HG03045 (cell line): ENCODE data around the gene PRIMPOL.
A peak's percentile ranks its signal among the peaks of the same experiment; 100 is the strongest.
"Not testable (repeated sequence)": the region's sequence is repeated elsewhere in the genome, so short reads cannot be mapped to it uniquely, and the experiment has no call there.

Experiments
- ATAC-seq: cut with Tn5 transposase; IDR thresholded peaks from one replicate; pipeline ENCODE4 v1.9.1; 2021; ENCODE audit warnings: mild to moderate bottlenecking, moderate library complexity; ENCODE audit not compliant: unreplicated experiment

Gene PRIMPOL

DNA sequence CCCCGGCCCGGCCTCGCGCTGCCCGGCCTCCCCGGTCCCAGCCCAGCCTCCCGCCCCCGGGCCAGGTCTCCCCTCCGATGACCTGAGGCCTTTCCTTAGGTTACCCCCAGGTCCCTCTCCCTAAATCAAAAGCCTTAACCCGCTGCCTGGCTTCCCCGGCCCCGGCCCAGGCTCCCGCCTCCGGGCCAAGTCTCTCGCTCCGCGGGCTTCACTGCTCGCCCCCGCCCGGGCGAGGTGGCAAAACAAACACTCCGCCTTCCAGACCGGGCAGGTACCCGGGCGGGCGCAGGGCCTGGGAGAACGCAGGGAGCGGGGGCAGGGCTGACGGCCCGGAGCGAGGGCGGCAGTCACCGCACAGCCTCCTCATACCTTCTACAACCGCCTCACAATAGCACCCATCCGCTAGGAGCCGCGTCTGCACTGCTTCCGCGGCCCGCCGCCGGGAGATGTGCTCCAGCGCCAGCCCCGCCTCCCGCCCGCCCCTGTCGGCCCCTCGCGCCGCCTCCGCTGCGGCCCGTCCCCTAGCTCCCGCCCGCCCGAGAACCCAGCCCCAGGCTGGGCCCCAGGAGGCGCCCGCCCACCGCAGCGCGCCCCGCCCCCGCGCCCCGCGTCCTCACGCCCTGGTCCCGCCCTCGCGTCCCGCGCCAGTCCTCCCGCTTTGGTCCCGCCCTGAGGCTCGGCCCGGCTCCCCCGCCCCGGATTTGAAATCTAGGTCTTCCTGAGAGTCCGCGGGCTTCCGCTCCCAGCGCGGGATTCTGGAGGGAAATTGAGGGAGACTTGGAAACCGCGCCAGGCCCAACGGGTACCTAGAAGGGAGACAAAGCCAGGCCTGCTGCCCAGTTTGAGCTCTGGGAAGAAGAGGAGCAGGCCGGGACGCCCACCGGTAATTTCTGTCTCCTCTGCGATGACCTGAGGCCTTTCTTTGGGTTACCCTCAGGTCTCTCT lies at the start of gene PRIMPOL, which contains the start of gene CASP3:
TSS of gene PRIMPOL (plus strand) at position 713 of the 945 bp plus-strand sequence. CDS start 7,403 bp downstream, outside the sequence.
TSS of gene CASP3 (minus strand) at position 422 of the 945 bp plus-strand sequence. CDS start 10,994 bp downstream, outside the sequence.
- peak; percentile 84 for ATAC-seq

GRCh38 chr4:184600982-184601381 lies 48.6 kb upstream of the PRIMPOL start:
- ATAC-seq: not testable (repeated sequence)

- ATAC-seq: not testable (repeated sequence)
Observed at GRCh38 chr4:184602857-184603256, 46.7 kb upstream of the PRIMPOL start.

DNA sequence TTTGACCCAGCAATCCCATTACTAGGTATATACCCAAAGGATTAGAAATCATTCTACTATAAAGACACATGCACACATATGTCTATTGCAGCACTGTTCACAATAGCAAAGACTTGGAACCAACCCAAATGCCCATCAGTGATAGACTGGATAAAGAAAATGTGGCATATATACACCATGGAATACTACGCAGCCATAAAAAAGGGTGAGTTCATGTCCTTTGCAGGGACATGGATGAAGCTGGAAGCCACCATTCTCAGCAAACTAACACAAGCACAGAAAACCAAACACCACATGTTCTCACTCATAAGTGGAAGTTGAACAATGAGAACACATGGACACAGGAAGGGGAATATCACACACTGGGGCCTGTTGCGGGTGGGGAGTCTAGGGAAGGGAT lies 42.1 kb upstream of the PRIMPOL start:
- ATAC-seq: not testable (repeated sequence)

DNA sequence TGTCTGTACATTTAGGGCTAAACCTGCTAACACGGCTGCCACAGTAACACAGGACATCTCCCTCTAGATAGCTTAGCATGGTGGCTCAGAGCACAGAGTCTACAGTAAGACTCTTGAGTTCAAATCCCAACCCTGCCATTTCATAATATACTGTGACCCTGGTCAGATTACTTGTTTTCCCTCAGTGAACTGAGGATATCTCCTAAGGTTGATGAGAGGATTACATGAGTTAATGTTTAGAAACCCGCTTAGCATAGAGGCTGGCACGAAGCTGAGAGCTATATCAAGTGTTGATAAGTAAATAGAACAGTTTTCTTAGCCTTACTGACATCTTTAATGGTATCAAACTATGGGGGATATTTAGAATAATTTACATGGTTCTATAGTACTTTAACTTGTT lies 37.5 kb upstream of the PRIMPOL start:
- ATAC-seq: no peak

- ATAC-seq: no peak
Observed at GRCh38 chr4:184613405-184613804, 36.1 kb upstream of the PRIMPOL start.

DNA sequence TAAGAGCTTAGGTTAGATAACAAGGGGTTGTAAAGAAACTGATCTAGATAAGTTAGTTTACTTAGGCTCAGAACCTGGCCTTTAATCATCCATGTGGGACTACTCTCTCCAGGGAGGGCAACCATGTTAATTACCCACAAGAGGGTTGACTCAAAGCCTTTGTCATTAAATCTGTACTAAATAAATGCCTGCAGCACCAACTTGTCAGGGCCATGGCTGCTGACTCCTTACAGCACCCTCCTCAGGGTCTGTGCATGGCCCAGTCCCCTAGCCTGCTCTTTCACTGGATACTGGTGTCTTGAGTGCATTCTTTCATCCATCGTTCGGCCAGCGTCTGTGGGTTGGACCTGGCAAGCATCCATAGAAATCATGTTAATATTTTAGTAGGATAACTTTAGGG lies 35.0 kb upstream of the PRIMPOL start:
- no peak for ATAC-seq

GRCh38 chr4:184616168-184616567 lies 33.4 kb upstream of the PRIMPOL start:
- ATAC-seq: not testable (repeated sequence)

DNA sequence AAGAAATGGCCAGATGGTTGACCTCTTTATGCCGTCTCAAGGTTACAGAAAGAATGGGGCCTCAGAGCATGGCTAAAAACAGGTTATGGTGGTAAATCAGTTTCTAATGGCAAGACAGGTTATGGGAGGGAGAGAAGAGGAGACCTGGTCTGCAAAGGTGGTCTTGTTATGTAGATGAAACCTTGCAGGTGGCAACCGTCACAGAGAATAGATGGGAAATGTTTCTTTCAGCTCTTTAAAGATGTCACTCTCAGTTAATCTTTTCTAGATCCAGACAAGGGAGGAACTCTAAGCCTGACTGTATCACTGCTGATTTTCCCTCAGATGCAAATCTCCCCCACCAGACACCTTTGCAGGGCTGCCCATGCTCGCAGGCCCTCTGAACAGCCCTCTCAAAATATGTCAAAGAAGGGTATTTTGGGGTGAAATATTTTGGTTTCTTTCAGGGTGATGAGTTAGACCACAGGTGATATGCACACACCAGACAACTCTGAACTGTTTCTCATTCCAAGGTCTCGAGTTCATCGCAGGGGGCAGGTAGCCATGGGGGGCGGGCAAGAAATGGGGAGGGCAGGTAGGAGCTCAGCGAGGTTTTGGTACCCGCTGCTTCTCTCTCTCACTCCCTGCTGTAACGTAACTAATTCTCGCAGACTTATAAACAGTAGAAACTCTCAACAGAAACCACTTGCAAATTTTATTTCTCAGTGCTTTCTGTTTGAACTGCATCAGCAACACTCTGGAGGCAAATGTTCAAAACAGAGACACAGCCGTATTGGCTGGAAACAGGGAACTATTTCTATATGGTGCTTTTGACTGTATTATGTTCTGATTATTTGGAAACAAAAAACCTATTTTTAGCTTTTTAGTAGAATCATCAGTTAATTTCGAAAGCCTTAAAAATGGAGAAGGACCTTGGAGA lies 32.6 kb upstream of the PRIMPOL start:
- peak; percentile 73 for ATAC-seq

DNA sequence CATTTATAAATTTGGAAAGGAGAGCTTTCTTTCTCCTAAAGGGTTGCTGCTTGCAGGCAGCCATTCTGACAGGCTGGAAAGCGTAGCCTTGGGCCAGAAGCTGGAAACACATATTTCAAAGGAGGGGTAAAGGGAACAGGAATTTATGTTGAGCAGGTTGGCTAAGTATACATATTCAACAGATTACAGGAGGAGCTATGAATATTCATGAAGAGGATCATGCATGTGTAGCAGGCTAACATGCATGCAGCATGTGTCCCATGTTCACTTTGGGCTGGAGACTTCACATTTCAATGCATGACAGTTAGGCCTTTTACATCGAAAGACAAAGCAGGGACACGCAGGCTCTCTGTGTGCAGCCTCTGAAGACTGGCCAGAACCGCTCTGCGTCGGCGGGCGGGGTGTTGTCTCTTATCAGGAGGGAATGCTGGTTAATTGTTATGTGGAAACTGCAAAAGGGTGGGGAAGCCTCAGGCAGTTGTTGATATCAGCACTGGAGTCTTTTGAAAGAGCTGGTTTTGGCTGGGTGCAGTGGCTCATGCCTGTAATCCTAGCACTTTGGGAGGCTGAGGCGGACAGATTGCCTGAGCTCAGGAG lies 31.8 kb upstream of the PRIMPOL start:
- no peak for ATAC-seq

DNA sequence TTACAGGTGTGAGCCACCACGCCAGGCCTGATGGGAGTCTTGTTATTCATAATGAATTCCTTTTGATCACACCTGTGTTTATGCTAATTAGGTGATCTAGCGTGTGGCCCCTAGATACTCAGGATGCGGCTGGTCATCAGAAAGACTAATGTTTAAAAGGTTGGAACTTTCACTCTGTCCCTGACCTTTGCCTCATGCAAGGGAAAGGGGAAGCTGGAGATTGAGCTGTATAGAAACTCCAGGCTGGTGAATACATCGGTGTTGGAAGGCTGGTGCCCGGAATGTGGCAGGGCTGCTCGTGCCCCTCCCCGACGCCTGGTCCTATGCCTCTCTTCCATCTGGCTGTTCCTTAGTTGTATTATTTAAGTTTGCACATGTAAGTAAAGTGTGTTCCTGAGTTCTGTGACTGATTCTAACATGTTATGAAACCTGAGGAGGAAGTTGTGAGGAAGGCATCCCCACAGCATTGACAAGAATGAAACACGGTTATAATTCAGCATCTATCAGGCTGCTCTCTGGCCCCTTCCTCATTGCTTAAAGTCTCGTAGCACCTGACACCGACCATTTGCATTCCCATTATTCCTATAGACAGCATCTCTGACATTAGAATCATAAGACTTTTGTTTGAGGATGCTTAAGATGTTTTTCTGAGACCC lies 29.2 kb upstream of the PRIMPOL start:
- no peak for ATAC-seq

DNA sequence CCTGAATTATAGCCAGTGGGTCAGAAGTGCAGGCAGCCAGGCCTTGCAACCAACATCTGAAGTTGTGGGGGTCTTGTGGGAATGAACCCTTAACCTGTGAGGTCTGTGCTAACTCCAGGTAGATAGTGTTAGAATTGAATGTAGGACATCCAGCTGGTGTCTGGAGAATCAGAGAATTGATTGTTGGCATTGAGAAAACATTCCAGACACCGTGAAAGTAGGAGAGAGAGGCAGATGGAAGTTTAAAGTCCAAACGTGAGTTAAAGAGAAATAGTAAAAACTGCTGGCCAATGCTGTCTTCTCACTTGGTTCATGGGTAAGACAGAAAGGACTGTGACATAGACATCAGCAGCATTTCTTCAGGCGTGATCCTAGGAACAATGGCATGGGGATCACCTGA lies 28.0 kb upstream of the PRIMPOL start:
- no peak for ATAC-seq

DNA sequence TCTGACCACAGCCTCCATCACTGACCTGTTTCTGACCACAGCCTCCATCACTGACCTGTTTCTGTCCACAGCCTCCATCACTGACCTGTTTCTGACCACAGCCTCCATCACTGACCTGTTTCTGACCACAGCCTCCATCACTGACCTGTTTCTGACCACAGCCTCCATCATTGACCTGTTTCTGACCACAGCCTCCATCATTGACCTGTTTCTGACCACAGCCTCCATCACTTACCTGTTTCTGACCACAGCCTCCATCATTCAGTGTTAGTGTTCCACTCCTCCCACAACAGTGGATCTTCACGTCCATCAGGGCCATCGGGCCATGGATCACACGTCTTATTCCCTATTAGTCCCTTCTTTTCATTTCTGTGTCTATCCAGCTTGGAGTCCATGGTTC lies 25.0 kb upstream of the PRIMPOL start:
- not testable (repeated sequence) for ATAC-seq

DNA sequence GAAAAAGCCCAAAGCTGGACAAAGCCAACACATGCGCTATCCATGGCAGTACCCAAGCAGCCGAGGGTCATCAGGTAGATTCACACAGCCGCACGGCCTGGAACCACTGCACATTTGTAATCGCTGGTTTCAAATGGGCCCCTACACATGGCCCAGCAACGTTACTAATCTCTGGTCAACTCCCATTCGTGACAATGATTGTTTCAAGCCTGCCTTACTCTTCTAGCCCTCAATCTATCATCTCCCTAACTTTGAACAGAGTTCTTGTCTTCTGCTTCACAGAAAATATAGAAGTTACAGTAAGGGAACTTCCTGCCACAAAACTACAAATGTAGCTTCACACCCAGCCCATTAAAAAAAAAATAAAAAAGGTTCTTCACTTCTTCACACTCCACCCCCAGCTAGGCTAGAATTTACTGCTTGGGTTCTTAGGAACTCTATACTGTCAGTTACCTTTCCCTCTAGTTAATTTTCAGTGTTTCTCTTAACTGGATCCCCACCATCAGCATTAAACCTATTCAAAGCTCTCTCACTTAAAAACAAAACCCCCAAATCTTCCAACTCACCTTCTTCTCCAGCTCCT lies 24.5 kb upstream of the PRIMPOL start:
- ATAC-seq: no peak

GRCh38 chr4:184625783-184626596 lies 23.5 kb upstream of the PRIMPOL start:
- not testable (repeated sequence) for ATAC-seq

DNA sequence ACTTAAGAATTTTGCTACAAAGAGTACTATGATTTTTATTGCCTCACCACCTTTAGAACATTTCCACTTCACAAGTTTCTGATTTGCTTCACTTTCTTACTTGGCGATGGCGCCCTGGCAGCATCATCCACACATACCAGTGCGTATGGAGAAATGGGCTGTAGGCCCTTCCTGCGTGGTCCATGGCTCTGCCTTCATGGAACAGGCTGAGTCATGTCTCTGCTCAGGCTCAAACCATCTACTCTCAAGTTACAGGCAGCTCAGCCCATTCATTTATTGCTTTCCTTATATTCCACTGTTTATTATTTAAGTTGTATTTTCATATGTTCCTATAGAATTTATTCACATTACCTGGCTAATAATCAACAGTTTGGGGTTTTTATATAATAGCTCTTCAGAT lies 21.4 kb upstream of the PRIMPOL start:
- no peak for ATAC-seq

- no peak for ATAC-seq
Observed at GRCh38 chr4:184632842-184633241, 16.7 kb upstream of the PRIMPOL start.

DNA sequence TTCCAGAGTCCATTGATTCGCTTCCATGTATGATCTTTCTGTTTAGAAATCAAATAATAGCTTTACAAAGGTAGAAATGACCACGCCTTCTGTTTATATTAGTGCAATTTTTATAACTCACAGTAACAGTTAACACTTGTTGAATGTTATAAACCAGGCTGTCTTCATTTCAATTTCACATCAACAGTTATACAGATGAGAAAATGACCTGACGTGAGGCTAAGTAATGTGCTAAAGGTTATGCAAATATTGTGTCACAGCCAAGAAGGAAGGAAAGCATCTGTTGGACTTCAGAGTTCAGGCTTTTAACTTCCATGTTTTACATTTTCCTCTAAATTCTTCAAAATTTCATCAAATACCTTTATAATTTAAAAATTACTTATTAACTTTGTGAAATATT lies 14.2 kb upstream of the PRIMPOL start:
- ATAC-seq: no peak

GRCh38 chr4:184636144-184636543 lies 13.4 kb upstream of the PRIMPOL start:
- ATAC-seq: no peak
